Right lung (tissue), 5 donors: ENCODE results near the gene SMIM12. TPM values are rescaled to one million over a fixed set of nuclear protein-coding genes. Genes with fewer than 3 reads are reported as not detected.
A peak's percentile ranks its signal among the peaks of the same experiment; 100 is the strongest.

Experiments used
- DNase-seq, 2 donors: peaks; one replicate each; pipeline ENCODE4 v3.0.0-alpha.2; 2013
- polyA plus RNA-seq, 5 donors: library from polyadenylated mRNA; unstranded; fragments of 120-200 nt; gene quantifications; one replicate each; pipeline versions ENCODE4 v1.2.1 to v1.2.3, GENCODE V29; 2013; ENCODE audit warnings: inconsistent platforms in 1 of 5, low replicate concordance in 1 of 5; ENCODE audit not compliant: insufficient read length in 5 of 5, insufficient read depth in 1 of 5

Gene SMIM12
- polyA plus RNA-seq, 5 donors: 20.6 to 32.1 (median 26.2) TPM

GRCh38 chr1:34879230-34879629 is 19.7 kb upstream of the SMIM12 start:
- DNase-seq: no peak

GRCh38 chr1:34876406-34876805 is 16.9 kb upstream of the SMIM12 start:
- DNase-seq: no peak

GRCh38 chr1:34874296-34874952 is 14.9 kb upstream of the SMIM12 start:
- DNase-seq: no peak

GRCh38 chr1:34872133-34872503 is 12.6 kb upstream of the SMIM12 start:
- DNase-seq: no peak

- no peak for DNase-seq
Measured at GRCh38 chr1:34871443-34872132, 12.0 kb upstream of the SMIM12 start.

GRCh38 chr1:34870395-34870794 is 10.8 kb upstream of the SMIM12 start:
- DNase-seq: no peak

- no peak for DNase-seq
Measured at GRCh38 chr1:34869760-34870159, 10.2 kb upstream of the SMIM12 start.

GRCh38 chr1:34868230-34869049 is 8.9 kb upstream of the SMIM12 start:
- DNase-seq: no peak

- DNase-seq: no peak
Measured at GRCh38 chr1:34867415-34867814, 7.9 kb upstream of the SMIM12 start.

GRCh38 chr1:34866762-34867109 is 7.2 kb upstream of the SMIM12 start:
- no peak for DNase-seq

- DNase-seq: peak; percentile 75 to 77
Measured at GRCh38 chr1:34865981-34866761, 6.6 kb upstream of the SMIM12 start.

- no peak for DNase-seq
Measured at GRCh38 chr1:34865573-34865972, 6.0 kb upstream of the SMIM12 start.

- no peak for DNase-seq
Measured at GRCh38 chr1:34864759-34865158, 5.2 kb upstream of the SMIM12 start.

- no peak for DNase-seq
Measured at GRCh38 chr1:34863501-34863900, 4.0 kb upstream of the SMIM12 start.

- DNase-seq: no peak
Measured at GRCh38 chr1:34858901-34859445, 576 bp downstream of the SMIM12 start.

GRCh38 chr1:34856697-34857096 is 2.9 kb downstream of the SMIM12 start:
- no peak for DNase-seq

GRCh38 chr1:34852677-34853217 is 6.8 kb downstream of the SMIM12 start:
- peak; percentile 65 to 67 for DNase-seq

- DNase-seq: no peak
Measured at GRCh38 chr1:34851431-34852105, 8.0 kb downstream of the SMIM12 start.

- no peak for DNase-seq
Measured at GRCh38 chr1:34850382-34850781, 9.2 kb downstream of the SMIM12 start.

- no peak for DNase-seq
Measured at GRCh38 chr1:34847094-34847493, 12.5 kb downstream of the SMIM12 start.

GRCh38 chr1:34846265-34846664 is 13.3 kb downstream of the SMIM12 start:
- DNase-seq: no peak
